ENCODE results near the gene FUT4.
"Not testable (repeated sequence)": the region's sequence is repeated elsewhere in the genome, so short reads cannot be mapped to it uniquely, and the experiment has no call there.

FUT4 gene

GRCh38 chr11:94543695-94544645 lies at the start of gene FUT4:
Gene FUT4, plus strand, starts transcription at chr11:94543921. Its CDS starts 213 bp downstream, at chr11:94544134.
- peak; percentile 47 to 77 (median 52) for DNase-seq (ENCODE audit: low read depth in 3 of 3)

GRCh38 chr11:94494126-94494680 lies 49.5 kb upstream of the FUT4 start:
- no peak for DNase-seq (ENCODE audit: low read depth in 3 of 3)

- no peak for DNase-seq (ENCODE audit: low read depth in 3 of 3)
Measured at GRCh38 chr11:94500181-94500580, 43.5 kb upstream of the FUT4 start.

- no peak for DNase-seq (ENCODE audit: low read depth in 3 of 3)
Measured at GRCh38 chr11:94501522-94501921, 42.2 kb upstream of the FUT4 start.

GRCh38 chr11:94504689-94505293 lies 38.9 kb upstream of the FUT4 start:
- DNase-seq (ENCODE audit: low read depth in 3 of 3): no peak

GRCh38 chr11:94506513-94506912 lies 37.2 kb upstream of the FUT4 start:
- not testable (repeated sequence) for DNase-seq (ENCODE audit: low read depth in 3 of 3)

GRCh38 chr11:94507485-94507884 lies 36.2 kb upstream of the FUT4 start:
- no peak for DNase-seq (ENCODE audit: low read depth in 3 of 3)

GRCh38 chr11:94511932-94512781 lies 31.6 kb upstream of the FUT4 start, which contains the start of gene C11orf97:
Gene C11orf97, plus strand, starts transcription at chr11:94512461. Its CDS starts 68 bp downstream, at chr11:94512529.
- DNase-seq (ENCODE audit: low read depth in 3 of 3): peak in 2 of 3 experiments; percentile 11 to 48

GRCh38 chr11:94513091-94513490 lies 30.6 kb upstream of the FUT4 start:
- DNase-seq (ENCODE audit: low read depth in 3 of 3): no peak

GRCh38 chr11:94515398-94515797 lies 28.3 kb upstream of the FUT4 start:
- no peak for DNase-seq (ENCODE audit: low read depth in 3 of 3)

GRCh38 chr11:94516725-94517124 lies 27.0 kb upstream of the FUT4 start:
- DNase-seq (ENCODE audit: low read depth in 3 of 3): no peak

- DNase-seq (ENCODE audit: low read depth in 3 of 3): no peak
Measured at GRCh38 chr11:94518300-94518699, 25.4 kb upstream of the FUT4 start.

- DNase-seq (ENCODE audit: low read depth in 3 of 3): no peak
Measured at GRCh38 chr11:94519478-94520084, 24.1 kb upstream of the FUT4 start.

GRCh38 chr11:94521684-94522083 lies 22.0 kb upstream of the FUT4 start:
- no peak for DNase-seq (ENCODE audit: low read depth in 3 of 3)

- DNase-seq (ENCODE audit: low read depth in 3 of 3): no peak
Measured at GRCh38 chr11:94524341-94524740, 19.4 kb upstream of the FUT4 start.

GRCh38 chr11:94525546-94526324 lies 18.0 kb upstream of the FUT4 start:
- no peak for DNase-seq (ENCODE audit: low read depth in 3 of 3)

- DNase-seq (ENCODE audit: low read depth in 3 of 3): no peak
Measured at GRCh38 chr11:94526645-94527438, 16.9 kb upstream of the FUT4 start.

GRCh38 chr11:94528551-94528950 lies 15.2 kb upstream of the FUT4 start:
- DNase-seq (ENCODE audit: low read depth in 3 of 3): no peak

- no peak for DNase-seq (ENCODE audit: low read depth in 3 of 3)
Measured at GRCh38 chr11:94532211-94532610, 11.5 kb upstream of the FUT4 start.

GRCh38 chr11:94533206-94533605 lies 10.5 kb upstream of the FUT4 start:
- DNase-seq (ENCODE audit: low read depth in 3 of 3): no peak

Data from stimulated activated CD4-positive, alpha-beta T cell treated with anti-CD3 and anti-CD28 coated beads, TNF-alpha, amount 100 ng/mL, for 24 hours (primary cell).